ENCODE data around the gene PLCB1. TPM values are rescaled to one million over a fixed set of nuclear protein-coding genes. Genes with fewer than 3 reads are reported as not detected.

The PLCB1 gene
- total RNA-seq, 6 experiments from 2014 or later: 17.2 to 25.7 (median 23.1) TPM

- Mint-ChIP-seq H3K27ac (no peak overlapping the region), H3K36me3 (ENCODE audit: low read depth) (peaks cover 22% of the 10 kb centered on the region), H3K4me1 (ENCODE audit: low read depth) (no peaks in the 10 kb centered on the region), H3K9me3 (0 out of 2 replicates have a peak, but pooled peaks cover 3% of the 10 kb centered on the region), H3K4me3 (no peak overlapping the region), H3K27me3 (ENCODE audit: insufficient read depth) (no peaks in the 10 kb centered on the region)
- no peak for TF ChIP-seq CTCF (IDR thresholded peaks at IDR 0.05)
- DNase-seq: no peak
These were observed 577.6 kb downstream of the PLCB1 start for GRCh38 chr20:8709627-8710026.

- DNase-seq: no peak
- no peak for TF ChIP-seq CTCF (IDR thresholded peaks at IDR 0.05)
- Mint-ChIP-seq H3K4me3 (no peak overlapping the region), H3K4me1 (ENCODE audit: low read depth) (no peaks in the 10 kb centered on the region), H3K9me3 (no peaks in the 10 kb centered on the region), H3K36me3 (ENCODE audit: low read depth) (peaks cover 21% of the 10 kb centered on the region), H3K27me3 (ENCODE audit: insufficient read depth) (peaks cover 3% of the 10 kb centered on the region), H3K27ac (no peak overlapping the region)
These were observed 579.4 kb downstream of the PLCB1 start for GRCh38 chr20:8711501-8711900.

- Mint-ChIP-seq H3K27me3 (ENCODE audit: insufficient read depth) (peaks cover 6% of the 10 kb centered on the region), H3K9me3 (no peaks in the 10 kb centered on the region), H3K4me3 (no peak overlapping the region), H3K27ac (no peak overlapping the region), H3K4me1 (ENCODE audit: low read depth) (no peaks in the 10 kb centered on the region), H3K36me3 (ENCODE audit: low read depth) (peaks cover 39% of the 10 kb centered on the region)
- DNase-seq: no peak
- TF ChIP-seq CTCF (IDR thresholded peaks at IDR 0.05): no peak
These were observed 582.1 kb downstream of the PLCB1 start for GRCh38 chr20:8714206-8714605.

- Mint-ChIP-seq H3K4me3 (no peak overlapping the region), H3K9me3 (no peaks in the 10 kb centered on the region), H3K27ac (no peak overlapping the region), H3K36me3 (ENCODE audit: low read depth) (peaks cover 28% of the 10 kb centered on the region), H3K4me1 (ENCODE audit: low read depth) (peaks cover 18% of the 10 kb centered on the region), H3K27me3 (ENCODE audit: insufficient read depth) (peaks cover 6% of the 10 kb centered on the region)
- DNase-seq: no peak
- TF ChIP-seq CTCF (IDR thresholded peaks at IDR 0.05): no peak
These were observed 586.2 kb downstream of the PLCB1 start for GRCh38 chr20:8718279-8718678.

- H3K9me3 Mint-ChIP-seq: no peaks in the 10 kb centered on the region
- no peak for DNase-seq
- H3K4me1 Mint-ChIP-seq (ENCODE audit: low read depth): peaks cover 29% of the 10 kb centered on the region
- H3K27me3 Mint-ChIP-seq (ENCODE audit: insufficient read depth): peaks cover 6% of the 10 kb centered on the region
- TF ChIP-seq CTCF (IDR thresholded peaks at IDR 0.05): no peak
- H3K36me3 Mint-ChIP-seq (ENCODE audit: low read depth): peaks cover 27% of the 10 kb centered on the region
- no peak overlapping the region for H3K4me3 Mint-ChIP-seq
- H3K27ac Mint-ChIP-seq: no peak overlapping the region
These were observed 588.0 kb downstream of the PLCB1 start for GRCh38 chr20:8720089-8720488.

GRCh38 chr20:8721098-8721497 lies 589.0 kb downstream of the PLCB1 start:
- Mint-ChIP-seq H3K4me3 (no peak overlapping the region), H3K36me3 (ENCODE audit: low read depth) (peaks cover 22% of the 10 kb centered on the region), H3K9me3 (no peaks in the 10 kb centered on the region), H3K4me1 (ENCODE audit: low read depth) (peaks cover 35% of the 10 kb centered on the region), H3K27ac (no peak overlapping the region), H3K27me3 (ENCODE audit: insufficient read depth) (peaks cover 5% of the 10 kb centered on the region)
- peak; percentile 35 for DNase-seq
- TF ChIP-seq CTCF (IDR thresholded peaks at IDR 0.05): peak; percentile 88

All from HFFc6 (cell line).